Stimulated activated CD8-positive, alpha-beta memory T cell treated with anti-CD3 and anti-CD28 coated beads, Interleukin-2, amount 100 ng/mL, for 1 hour (primary cell): Measurements from ENCODE around the gene STX10.

Experiments
- DNase-seq, 2 donors: peaks; one replicate each; pipeline ENCODE4 v3.0.0-alpha.2; 2020; ENCODE audit warnings: low read depth in 2 of 2

The STX10 gene

DNA sequence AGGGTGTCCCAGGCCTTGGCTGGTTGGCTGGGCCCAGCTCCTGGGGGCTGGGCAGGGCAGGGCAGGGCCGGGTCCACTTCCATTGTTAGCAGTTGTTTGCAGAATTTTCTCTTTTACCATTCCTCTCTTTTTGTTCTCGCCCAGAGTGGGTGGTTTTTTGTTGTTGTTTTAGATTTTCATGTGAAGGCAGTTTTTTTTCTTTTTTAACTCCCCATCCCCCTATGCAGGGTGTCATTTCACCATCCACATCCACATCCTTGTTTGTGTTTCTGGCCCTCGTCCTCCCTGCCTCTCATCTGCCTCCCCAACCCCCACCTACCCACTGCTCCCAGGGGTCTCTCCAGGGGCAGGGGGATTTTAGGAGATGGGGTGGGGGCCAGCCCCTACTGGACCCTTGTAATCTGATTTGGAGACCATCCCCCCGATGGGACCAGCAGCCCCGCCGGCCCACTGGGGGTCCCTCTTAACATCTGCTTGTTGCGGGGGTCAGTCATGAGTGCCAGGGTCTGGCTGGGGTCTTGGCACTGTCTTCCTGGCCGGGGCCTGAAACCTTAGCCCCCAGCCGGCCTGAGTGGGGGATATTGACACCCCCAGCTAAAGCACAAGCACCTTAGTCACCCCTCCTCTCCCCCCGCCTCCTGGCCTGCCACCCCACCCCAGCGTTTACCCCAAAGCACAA, 10.4 kb downstream of the STX10 start:
- DNase-seq = no peak

DNA sequence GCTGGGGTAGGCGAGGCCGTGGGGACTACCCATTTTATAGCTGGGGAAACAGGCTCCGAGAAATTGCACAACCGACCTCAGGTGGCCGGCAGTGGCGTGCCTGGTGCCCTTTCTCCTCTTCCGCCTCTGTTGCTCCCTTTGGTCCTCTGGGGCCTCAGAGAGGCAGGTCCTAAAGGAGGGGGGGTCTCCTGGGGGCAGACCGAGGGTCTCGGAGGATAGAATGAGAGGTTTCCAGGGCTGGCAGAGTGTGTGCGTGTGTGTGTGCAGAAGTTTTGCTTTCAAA, 11.3 kb downstream of the STX10 start:
- DNase-seq = no peak

DNA sequence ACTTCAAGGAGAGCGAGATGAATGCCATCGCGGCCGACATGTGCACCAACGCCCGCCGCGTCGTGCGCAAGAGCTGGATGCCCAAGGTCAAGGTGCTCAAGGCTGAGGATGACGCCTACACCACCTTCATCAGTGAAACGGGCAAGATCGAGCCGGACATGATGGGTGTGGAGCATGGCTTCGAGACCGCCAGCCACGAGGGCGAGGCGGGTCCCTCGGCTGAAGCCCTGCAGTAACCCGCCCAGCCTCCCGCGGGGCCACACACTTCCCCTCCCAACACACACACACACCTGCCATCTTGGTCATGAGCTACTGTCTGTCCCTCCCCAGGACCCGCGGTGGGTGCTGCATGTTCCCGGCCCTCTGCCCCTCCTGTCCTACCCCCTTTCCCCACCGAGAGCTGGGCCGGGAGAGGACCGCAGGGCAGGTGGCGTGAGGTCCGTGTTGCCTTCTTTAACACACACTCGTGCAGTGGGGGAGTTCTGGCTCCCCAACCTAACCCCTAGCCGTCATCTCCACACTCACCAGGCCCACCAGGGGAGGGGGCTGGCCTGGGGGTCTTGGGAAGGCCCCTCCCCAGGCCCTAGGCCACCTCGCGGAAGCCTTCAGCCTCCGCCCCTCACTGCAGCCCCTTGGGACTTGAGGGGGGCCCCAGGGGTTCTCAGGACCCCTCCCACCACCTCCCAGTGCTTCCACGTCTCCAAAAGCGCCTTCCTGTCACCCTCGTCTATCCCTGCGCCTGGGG, 11.8 kb downstream of the STX10 start:
- DNase-seq = no peak

DNA sequence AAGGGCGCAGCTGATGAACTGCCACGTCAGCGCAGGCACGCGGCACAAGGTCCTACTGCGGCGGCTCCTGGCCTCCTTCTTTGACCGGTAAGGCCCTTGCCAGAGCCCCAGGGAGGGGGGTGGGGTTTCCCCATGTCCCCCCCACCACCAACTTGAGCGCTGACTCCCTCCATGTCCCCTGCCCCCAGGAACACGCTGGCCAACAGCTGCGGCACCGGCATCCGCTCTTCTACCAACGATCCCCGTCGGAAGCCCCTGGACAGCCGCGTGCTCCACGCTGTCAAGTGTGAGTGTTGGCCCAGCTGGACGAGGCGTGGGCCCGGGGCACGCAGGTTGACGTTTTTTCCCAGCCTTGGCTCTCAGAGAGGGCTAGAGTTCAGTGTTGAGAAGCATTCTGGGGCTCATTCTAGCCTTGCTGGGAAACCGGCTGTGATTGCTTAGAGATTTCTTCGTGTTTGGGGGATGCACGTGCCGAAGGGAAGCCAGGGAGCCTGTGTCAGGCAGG, 12.8 kb downstream of the STX10 start:
- no peak for DNase-seq

DNA sequence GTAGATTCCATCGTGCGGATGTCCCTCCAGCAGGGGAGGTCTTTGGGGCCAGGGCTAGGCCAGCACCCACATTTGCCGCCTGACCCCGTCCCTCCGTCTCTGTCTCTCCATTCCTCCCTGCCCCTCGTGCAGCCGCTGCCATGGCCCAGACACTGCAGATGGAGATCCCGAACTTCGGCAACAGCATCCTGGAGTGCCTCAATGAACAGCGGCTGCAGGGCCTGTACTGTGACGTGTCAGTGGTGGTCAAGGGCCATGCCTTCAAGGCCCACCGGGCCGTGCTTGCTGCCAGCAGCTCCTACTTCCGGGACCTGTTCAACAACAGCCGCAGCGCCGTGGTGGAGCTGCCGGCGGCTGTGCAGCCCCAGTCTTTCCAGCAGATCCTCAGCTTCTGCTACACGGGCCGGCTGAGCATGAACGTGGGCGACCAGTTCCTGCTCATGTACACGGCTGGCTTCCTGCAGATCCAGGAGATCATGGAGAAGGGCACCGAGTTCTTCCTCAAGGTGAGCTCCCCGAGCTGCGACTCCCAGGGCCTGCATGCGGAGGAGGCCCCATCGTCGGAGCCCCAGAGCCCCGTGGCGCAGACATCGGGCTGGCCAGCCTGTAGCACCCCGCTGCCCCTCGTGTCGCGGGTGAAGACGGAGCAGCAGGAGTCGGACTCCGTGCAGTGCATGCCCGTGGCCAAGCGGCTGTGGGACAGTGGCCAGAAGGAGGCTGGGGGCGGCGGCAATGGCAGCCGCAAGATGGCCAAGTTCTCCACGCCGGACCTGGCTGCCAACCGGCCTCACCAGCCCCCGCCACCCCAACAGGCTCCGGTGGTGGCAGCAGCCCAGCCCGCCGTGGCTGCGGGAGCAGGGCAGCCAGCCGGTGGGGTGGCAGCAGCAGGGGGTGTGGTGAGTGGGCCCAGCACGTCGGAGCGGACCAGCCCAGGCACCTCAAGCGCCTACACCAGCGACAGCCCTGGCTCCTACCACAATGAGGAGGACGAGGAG, 14.8 kb downstream of the STX10 start:
- DNase-seq = no peak

DNA sequence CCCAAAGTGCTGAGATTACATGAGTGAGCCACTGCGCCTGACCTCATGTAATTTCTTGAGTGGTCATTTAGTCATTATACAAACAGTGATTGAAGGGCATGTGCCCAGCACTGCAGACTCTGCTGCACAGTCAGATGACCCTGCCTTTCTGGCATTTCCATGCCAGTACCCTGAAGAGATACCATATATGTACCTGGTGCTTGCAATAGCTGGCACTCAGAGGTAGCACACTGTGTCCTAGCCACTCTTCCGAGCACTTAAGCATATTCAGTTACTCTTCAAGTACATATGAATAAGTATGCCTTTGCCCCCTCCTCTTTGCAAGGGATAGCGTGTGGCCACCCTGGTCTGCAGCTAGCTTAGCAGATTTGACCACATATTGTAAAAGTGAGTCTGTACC, 15.5 kb downstream of the STX10 start:
- no peak for DNase-seq

DNA sequence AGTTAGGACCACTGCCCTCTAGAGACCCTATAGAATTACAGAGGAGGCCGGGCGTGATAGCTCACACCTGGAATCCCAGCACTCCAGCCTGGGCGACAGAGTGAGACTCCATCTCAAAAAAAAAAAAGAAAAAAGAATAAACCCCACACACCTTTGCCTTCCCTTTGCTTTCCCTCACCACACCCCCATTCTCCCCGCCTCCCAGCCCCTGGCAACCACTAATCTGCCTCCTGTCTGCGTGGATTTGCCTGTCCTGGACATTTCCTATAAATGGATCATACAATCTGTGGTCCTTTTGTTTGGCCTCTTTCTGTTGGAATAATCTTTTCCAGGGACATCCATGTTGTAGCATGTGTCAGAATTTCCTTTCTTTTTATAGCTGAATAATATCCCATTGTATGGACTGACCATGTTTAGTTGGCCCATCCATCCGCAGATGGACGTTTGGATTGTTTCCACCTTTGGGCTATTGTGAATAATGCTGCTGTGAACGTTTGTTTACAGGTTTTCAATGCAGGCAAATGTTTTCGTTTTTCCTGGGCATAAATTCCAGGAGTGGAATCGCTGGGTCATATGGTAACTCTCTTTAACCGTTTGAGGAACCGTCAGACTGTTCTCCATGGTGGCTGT, 16.8 kb downstream of the STX10 start:
- DNase-seq = no peak

DNA sequence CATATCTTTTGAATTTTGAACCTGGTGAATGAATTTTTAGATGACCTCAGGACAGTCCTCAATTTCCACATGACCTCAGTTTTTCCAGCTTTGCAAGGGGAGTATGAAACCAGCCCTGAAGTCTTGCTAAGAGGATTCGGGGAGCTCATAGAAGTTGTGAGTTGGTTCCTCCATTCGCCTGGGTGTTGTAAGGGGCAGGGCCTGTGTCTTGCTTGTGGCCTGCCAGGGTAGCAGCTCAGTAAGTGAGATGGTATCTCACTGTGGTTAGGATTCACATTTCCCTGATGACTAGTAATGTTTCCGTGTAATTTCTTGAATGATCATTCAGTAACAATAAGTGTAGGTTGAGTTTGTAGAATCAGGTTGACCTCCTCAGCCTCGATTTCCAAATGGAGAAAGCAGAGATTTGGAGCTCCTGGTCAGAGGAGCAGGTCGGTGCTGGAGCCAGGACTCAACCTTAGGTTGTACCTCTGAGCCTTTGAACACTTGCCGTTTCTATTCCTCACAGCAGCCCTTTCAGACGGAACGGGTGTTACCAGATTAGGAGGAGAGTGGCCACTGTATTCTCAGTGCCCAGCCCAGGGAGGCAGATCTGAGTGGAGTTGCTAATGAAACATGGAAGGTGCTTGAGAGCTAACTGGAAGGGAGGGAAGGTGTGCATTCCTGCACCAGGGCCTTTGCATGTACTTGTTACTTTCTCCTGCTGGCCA, 17.5 kb downstream of the STX10 start:
- DNase-seq = no peak

DNA sequence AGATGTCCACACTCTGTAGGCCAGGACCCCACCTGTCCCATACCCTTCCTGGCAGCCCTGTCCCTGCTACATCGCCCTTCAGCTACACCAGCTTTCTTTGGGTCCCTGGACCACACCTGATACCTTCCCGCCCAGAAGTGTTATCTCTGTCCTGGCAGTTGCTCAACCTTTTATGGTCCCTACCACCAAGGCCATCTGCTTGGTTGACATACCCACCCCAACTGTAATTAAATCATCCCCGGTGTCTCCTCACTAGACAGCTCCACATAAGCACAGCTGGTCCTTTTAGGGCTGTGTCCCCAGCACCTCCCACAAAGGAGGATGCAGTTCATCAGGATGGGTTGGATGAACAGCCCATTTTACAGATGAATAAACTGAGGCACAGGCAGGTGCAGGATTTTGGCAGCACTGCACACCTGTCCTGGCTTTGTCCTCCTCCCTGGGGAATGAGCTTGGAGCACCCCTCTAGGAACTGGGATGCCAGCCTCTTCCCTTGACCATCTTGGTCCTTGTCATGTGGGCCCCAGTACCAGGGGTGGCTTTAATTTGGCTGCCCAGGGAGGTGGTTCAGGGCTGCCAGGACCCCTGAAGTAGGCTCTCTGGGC, 19.2 kb downstream of the STX10 start:
- DNase-seq = no peak

DNA sequence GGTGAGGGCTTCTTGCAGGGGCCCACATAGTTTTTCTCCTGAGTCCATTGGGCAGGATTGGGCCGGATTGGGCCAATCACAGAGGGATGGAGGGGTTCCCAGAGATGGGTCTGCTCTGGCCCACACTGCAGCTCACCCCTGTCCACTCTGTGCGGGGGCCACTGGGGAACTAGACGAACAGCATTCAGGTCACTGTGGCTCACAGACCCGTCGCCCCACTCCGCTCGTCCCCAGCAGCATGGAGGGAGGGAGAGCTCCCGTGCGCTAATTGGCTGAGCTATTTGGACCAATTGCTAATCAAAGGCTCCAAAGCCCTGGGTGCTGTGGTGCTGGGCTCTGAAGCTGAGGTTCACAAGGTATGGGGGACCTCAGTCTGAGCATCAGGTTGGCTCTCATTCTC, 20.8 kb downstream of the STX10 start:
- DNase-seq = no peak

DNA sequence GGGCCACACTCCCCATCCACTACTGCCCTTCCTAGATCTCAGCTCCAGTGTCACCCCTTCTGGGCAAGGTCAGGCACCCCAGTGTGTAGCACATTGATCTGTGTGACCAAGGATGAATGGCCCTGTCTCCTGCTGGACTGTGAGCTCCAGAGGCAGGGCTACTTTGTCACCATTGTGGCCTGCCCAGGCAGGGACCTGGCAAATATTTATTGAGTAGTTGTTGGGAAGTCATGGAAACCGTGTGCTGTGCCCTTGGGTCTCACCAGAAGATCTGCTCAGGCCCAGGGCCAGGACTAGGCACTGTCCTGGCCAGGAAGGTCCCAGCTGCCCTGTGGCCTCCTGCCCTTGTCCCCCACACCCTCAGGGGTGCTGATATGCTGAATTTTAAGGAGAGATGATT, 21.6 kb downstream of the STX10 start:
- no peak for DNase-seq

DNA sequence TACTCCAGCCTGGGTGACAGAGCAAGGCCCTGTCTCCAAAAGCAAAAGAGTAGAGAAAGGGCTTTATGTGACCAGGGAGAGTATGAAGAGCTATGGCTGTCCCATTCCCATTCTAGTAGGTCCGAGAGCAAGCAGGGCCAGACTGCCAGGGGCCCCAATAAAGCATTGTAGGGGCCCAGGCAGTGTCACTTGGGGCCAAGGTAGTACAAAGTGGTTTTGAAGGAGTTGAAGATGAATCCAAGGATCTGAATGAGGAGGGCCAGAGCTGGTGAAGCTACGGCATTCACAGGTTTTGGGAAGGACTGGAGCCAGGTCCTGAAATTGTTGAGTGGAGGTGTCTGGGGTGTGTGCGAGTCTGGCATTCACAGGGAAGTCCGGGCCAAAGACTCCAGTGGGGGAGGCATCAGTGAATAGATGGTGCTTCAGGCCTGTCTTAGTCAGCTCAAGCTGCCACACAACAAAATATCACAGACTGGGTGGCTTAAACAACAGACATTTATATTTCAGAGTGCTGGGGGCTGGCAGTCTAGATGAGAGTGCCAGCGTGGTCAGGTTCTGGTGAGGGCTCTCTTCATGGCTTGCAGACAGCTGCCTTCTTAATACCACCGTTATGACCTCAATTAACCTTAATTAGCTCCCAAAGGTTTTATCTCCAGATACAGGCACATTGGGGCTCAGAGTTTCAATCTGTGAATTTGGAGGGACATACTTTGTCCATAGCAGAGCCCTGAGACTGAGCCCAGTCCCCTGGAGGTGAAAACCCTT, 22.2 kb downstream of the STX10 start:
- no peak for DNase-seq

DNA sequence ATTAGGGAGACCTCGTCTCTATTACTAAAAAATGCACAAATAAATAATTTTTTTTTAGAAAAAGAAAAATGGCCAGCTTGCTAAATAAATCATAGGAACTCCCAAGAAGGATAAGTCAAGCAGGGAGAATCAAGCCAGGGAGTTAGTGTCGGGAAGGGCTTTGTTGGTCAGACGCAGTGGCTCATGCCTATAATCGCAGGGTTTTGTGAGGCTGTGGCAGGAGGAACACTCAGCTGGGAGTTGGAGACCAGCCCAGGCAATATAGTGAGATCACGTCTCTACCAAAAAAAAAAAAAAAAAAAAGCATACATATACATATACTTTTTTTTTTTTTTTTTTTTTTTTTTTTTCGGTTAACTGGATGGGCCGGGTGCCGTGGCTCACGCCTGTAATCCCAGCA, 23.1 kb downstream of the STX10 start:
- no peak for DNase-seq

DNA sequence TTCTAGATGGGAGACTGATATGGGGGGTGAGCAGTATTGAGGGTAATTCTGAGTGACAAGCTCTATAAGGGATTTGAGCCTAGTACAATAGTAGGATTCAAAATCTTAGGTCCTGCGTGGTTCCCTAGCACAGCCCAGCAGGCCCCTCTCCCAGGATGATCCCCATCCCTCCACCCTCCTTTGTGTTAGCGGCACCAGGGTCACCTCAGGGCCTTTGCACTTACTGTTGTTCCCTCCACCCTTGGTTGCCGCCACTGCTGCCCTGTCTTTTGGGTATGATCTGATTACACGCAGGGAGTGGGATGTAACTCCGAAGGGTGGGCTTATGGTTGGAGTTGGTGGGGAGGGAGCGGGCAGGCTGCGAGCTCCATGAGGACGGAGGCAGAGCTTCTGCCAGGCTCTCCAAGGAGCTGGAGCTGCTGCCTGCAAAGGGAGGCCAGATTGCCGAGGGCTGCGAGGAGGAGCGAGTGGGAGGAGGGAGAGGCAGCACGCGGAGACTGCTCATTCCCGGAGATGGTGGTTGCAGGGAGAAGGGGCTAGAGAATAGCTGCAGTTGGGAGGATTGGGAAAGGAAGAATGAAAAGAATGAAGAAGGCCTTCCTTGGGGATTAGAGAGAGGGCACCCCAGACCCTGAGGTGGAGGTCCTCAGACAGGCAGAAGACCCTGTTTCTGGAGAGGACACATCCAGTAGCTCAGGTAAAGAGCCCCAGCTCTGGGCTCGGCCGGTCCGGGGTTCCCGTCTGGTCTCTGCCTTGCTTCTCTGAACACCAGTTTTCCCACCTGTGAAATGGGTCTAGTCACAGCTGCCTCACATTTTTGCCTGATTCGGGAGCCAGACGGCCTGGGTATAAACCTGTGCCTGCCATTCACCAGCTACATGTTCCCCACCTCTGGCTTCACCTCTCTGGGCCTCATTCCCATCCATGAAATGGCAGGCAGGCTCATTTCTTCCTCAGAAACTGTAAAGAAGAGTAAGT, 26.9 kb downstream of the STX10 start:
- DNase-seq = no peak

DNA sequence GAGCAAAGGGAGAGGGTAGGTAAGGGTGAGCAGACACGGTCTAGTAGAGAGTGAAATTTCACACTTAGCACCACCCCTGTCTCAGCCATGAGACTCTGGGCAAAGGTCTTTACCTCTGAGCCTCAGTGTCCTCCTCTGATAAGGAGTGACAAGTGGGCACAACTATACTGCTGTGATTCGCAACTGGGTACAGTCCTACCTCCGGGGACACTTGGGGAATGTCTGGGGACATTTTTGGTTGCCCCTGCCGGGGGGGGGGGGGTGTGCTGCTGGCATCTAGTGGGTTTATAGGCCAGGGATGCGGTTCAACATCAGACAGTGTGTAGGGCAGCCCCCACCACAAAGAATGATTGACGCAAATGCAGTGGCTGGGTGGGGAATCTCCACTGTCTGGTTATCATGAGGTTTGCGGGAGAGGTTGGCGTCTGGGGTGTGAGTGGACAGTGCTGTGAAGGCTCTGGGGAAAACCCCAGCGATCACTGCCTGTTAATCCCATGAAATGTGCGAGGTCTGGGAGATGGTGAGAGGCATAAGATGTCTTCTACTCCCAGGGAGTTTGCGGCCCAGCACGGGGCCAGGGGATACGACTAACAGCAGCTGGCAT, 27.8 kb downstream of the STX10 start:
- DNase-seq = no peak

DNA sequence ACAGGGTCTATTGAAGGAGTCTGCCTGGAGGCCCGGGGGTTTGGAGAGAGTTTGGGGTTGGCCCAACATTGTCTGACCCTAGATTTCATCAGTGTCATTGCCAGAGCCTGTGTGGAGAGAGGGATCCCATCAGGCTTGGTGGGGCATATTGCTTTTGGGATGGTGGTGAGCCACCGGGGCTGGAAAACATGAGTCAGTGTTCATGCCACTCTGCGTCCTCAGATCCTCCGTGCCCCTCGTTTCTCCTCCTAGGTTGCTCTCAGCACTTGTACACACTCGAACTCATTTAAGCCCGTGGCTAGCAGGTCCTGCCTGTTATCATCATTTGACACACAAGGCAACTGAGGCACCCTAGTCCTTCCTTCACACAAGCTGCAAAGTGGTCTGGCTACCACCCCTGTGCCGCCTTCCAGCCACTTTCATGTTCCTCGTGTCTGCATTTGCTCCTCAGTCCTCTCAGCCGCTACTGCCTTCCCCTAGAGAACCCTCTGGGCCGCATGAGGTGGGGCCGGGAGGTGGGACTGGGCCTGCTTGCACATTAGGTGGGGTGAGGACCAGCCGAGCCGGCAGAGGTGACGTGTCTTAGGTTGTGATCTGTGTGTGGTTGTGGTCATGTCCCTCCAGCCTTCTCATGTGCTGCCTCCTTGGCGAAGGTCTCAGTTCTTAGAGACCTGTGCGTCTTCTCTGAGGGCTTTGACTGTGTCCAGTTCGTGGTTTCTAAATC, 28.5 kb downstream of the STX10 start:
- no peak for DNase-seq

DNA sequence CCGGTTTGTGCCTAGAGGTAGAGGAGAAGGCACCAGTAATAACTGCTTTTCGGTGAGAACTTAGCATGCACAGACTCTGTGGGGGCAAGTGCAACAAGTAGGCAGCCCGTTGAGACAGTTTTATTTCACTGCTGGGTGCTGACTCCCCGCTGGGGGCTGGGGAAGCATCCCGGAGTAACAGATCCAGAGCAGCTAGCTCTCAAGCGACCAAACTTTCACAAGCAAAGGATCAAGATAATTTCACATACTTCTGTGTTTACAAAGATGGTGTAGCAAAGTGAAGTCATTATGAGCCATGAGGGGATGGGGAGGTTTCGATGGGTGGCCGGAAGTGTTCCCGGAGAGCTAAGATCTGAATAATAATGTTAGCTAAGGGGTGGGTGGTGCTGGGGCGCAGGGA, 29.4 kb downstream of the STX10 start:
- DNase-seq = no peak

DNA sequence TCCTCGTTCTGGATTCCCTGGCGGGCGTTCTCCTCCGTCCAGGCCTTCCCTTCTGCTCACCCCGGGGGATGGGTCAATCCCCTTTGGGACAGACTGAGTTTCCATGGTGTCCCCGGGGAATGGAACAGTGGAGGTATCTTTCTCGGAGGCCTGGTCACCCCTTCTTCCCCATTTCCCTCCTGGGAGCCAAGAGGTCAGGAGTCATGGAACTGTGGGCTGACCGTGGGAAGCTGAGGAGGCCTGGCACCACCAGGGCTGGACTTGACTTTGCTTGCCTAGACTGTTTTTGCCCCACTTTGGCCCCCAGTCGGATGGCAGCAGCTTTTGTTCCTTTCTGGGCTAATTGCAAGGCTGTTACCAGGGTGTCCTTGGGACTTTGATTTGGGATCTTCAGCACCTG, 30.1 kb downstream of the STX10 start:
- DNase-seq = no peak
